CD4-positive, alpha-beta T cell (primary cell): ENCODE data around the gene TBC1D22A. TPM values are rescaled to one million over a fixed set of nuclear protein-coding genes. Genes with fewer than 3 reads are reported as not detected.

Experiments used
- ATAC-seq: fragments of 200-7000 bp; cut with Tn5 transposase; one replicate; pipeline ENCODE4 v1.10.0; 2022; ENCODE audit warnings: mild to moderate bottlenecking; ENCODE audit not compliant: poor library complexity
- CTCF ChIA-PET: fragments of 350-600 bp; sonication (Branson Sonifier 250); formaldehyde crosslinking; loops from one replicate; lab custom pipeline; 2021; ENCODE audit warnings: antibody characterized with exemption, inconsistent platforms; lab: Charles Lee
- POLR2A ChIA-PET: fragments of 350-600 bp; sonication (Branson Sonifier 250); formaldehyde crosslinking; loops from one replicate; lab custom pipeline; 2021; ENCODE audit warnings: antibody characterized with exemption, inconsistent platforms; lab: Charles Lee
- DNase-seq, 14 experiments: peaks; one replicate each; pipeline ENCODE4 v3.0.0-alpha.2; 2013 to 2020; ENCODE audit warnings: mixed read lengths in 2 of 14
- H3K27ac ChIP-seq, 2 donors: one replicate each; pipeline versions ENCODE4 v1.5.1 to v1.7.0; 2013; ENCODE audit warnings: low read length in 2 of 2, low read depth in 1 of 2, mild to moderate bottlenecking in 1 of 2
- H3K27me3 ChIP-seq, 2 experiments: 1 replicate in 1 of 2; 2 replicates in 1 of 2; pipeline versions ENCODE4 v1.6.1 to v1.7.0; 2013; ENCODE audit warnings: low read length in 2 of 2, control low read depth in 1 of 2, mild to moderate bottlenecking in 1 of 2, moderate library complexity in 1 of 2; ENCODE audit not compliant: insufficient read depth in 2 of 2, control insufficient read depth in 1 of 2
- H3K36me3 ChIP-seq: one replicate; pipeline ENCODE4 v1.6.1; 2013; ENCODE audit warnings: low read length, control low read depth; ENCODE audit not compliant: insufficient read depth
- H3K4me1 ChIP-seq: one replicate; pipeline ENCODE4 v1.6.1; 2013; ENCODE audit warnings: low read length, control low read depth; ENCODE audit not compliant: insufficient read depth
- H3K4me3 ChIP-seq: one replicate; pipeline ENCODE4 v1.5.1; 2013; ENCODE audit warnings: mild to moderate bottlenecking, low read length, moderate library complexity
- H3K9me3 ChIP-seq, 2 experiments: 1 replicate in 1 of 2; 2 replicates in 1 of 2; pipeline versions ENCODE4 v1.6.1 to v1.7.0; 2013; ENCODE audit warnings: low read length in 2 of 2, mild to moderate bottlenecking in 2 of 2, control low read depth in 1 of 2, moderate library complexity in 1 of 2; ENCODE audit not compliant: control insufficient read depth in 1 of 2, insufficient read depth in 1 of 2
- H3K27ac Mint-ChIP-seq: one replicate; pipeline ENCODE4 v1.8.0; 2020; ENCODE audit warnings: mixed read lengths
- H3K27me3 Mint-ChIP-seq: one replicate; pipeline ENCODE4 v1.8.0; 2021; ENCODE audit warnings: mixed read lengths
- H3K36me3 Mint-ChIP-seq: one replicate; pipeline ENCODE4 v1.8.0; 2021; ENCODE audit warnings: low read depth, mixed read lengths
- H3K4me1 Mint-ChIP-seq: one replicate; pipeline ENCODE4 v1.8.0; 2021; ENCODE audit warnings: low read depth, mixed read lengths
- H3K4me3 Mint-ChIP-seq: one replicate; pipeline ENCODE4 v1.8.0; 2020; ENCODE audit warnings: mild to moderate bottlenecking, mixed read lengths
- H3K9me3 Mint-ChIP-seq: one replicate; pipeline ENCODE4 v1.8.0; 2020; ENCODE audit warnings: mixed read lengths
- intact Hi-C, 2 experiments: fragments of 100-400 bp; cut with DNase I in 1 of 2; cut with micrococcal nuclease in 1 of 2; formaldehyde crosslinking; loops; one replicate each; pipeline versions ENCODE4 v1.15.1 to v1.9.0; 2023 to 2025; cut with DNase I, micrococcal nuclease
- total RNA-seq, 174 experiments: library from RNA in 2 of 174; stranded (reverse) in 2 of 174; gene quantifications; one replicate each; pipeline ENCODE4 v1.2.3 and lab custom pipeline; 2021 to 2026
- TF ChIP-seq, protein P1 (sequence below): fragments of 200-600 bp; IDR thresholded peaks from one replicate; pipeline ENCODE4 v1.8.0; 2022; ENCODE audit warnings: antibody characterized with exemption, mild to moderate bottlenecking

TBC1D22A gene
- total RNA-seq, 2 experiments from 2014 or later = 27.1 to 31.7 TPM

DNA sequence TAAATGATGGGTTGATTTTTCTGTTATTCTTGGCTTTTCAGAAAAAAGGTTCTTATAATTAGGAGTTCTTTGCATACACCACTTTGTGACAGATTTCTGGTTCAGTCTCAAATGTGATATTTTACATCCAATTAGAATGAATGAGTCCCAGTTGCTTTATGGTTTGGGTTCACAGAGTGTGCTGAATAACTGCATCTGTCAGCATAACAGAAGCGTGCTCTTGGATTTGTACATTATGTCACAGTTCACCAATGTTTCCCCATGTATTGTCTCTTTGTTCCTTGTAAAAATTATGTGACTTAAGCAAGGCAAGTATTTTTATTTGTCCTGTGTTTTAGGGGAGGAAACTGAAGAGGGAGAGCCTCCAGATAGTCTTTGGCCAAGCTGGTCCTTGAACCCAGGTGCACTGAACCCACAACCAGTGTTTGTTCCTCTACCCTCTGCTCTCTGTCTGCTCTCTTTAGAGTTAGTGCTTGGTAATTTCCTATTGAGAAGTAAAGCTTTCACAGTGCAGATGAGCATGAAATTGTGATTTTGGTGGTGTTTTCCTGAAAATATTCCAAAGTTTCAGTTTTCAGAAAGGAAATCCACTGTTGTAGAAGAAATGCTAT lies 107.5 kb downstream of the TBC1D22A start:
- Histone ChIP-seq H3K27ac (no peak overlapping the region), H3K4me3 (no peak overlapping the region), H3K9me3 (peaks cover 15 to 29% of the 10 kb centered on the region in 2 experiments), H3K4me1 (no peaks in the 10 kb centered on the region), H3K36me3 (peaks cover 17% of the 10 kb centered on the region), H3K27me3 (no peaks in the 10 kb centered on the region)
- H3K27ac Mint-ChIP-seq = no peak overlapping the region
- H3K27me3 Mint-ChIP-seq = no peaks in the 10 kb centered on the region
- CTCF ChIA-PET = no interaction called here
- no peak for DNase-seq
- no peak overlapping the region for H3K4me3 Mint-ChIP-seq
- H3K36me3 Mint-ChIP-seq = peaks cover 89% of the 10 kb centered on the region
- H3K9me3 Mint-ChIP-seq = peaks cover 16% of the 10 kb centered on the region
- TF ChIP-seq, protein P1, sequence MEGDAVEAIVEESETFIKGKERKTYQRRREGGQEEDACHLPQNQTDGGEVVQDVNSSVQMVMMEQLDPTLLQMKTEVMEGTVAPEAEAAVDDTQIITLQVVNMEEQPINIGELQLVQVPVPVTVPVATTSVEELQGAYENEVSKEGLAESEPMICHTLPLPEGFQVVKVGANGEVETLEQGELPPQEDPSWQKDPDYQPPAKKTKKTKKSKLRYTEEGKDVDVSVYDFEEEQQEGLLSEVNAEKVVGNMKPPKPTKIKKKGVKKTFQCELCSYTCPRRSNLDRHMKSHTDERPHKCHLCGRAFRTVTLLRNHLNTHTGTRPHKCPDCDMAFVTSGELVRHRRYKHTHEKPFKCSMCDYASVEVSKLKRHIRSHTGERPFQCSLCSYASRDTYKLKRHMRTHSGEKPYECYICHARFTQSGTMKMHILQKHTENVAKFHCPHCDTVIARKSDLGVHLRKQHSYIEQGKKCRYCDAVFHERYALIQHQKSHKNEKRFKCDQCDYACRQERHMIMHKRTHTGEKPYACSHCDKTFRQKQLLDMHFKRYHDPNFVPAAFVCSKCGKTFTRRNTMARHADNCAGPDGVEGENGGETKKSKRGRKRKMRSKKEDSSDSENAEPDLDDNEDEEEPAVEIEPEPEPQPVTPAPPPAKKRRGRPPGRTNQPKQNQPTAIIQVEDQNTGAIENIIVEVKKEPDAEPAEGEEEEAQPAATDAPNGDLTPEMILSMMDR = no peak
- intact Hi-C loops = no loop called here
- H3K4me1 Mint-ChIP-seq = peaks cover 22% of the 10 kb centered on the region
- POLR2A ChIA-PET = no interaction called here
- no peak for ATAC-seq

DNA sequence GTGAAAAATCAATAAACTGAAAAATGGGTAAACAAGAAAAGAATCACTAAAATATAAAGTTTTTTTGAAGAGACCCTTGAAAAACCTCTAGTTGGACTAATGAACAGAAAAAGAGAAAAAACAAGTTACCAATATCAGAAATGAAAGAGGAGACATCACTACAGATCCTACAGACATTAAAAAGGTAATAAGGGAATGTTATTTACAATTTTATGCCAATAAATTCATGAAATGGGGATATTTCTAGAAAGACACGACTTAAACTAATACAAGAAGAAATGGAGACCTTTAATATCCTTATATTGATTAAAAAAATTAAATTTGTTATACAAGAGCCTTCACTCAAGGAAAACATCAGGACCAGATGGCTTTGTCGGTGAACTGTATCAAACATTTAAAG lies 109.4 kb downstream of the TBC1D22A start:
- DNase-seq (no peak), ATAC-seq (no peak)
- Histone ChIP-seq H3K4me3 (no peak overlapping the region), H3K27ac (no peak overlapping the region), H3K27me3 (no peaks in the 10 kb centered on the region), H3K4me1 (no peaks in the 10 kb centered on the region), H3K9me3 (peaks cover 15 to 29% of the 10 kb centered on the region in 2 experiments), H3K36me3 (peaks cover 16% of the 10 kb centered on the region)
- TF ChIP-seq, protein P1 = no peak
- intact Hi-C loops = no loop called here
- no peaks in the 10 kb centered on the region for H3K27me3 Mint-ChIP-seq
- peaks cover 81% of the 10 kb centered on the region for H3K36me3 Mint-ChIP-seq
- H3K9me3 Mint-ChIP-seq = peaks cover 16% of the 10 kb centered on the region
- H3K4me1 Mint-ChIP-seq = peaks cover 29% of the 10 kb centered on the region
- POLR2A ChIA-PET = no interaction called here
- no peak overlapping the region for H3K4me3 Mint-ChIP-seq
- H3K27ac Mint-ChIP-seq = no peak overlapping the region
- CTCF ChIA-PET = no interaction called here

DNA sequence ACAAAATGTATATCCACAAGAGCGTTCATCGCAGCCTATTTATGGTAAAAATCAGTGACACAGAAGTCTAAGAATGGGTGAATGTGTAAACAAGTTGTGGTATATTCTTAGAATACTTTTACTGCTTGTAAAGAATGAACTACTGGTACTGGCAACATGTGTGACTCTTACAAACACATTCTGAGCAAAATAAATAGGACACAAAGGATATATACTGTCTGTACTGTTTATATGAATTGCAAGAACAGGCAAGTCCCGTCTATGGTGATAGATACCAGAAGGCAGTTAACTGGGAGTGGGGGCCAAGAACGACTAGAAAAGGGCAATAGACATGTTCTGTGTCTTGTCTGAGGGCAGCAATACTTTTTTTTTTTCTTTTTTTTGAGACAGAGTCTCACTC lies 112.6 kb downstream of the TBC1D22A start:
- H3K9me3 ChIP-seq = peaks cover 4 to 26% of the 10 kb centered on the region in 2 experiments
- Mint-ChIP-seq H3K36me3 (peaks cover 64% of the 10 kb centered on the region), H3K27me3 (no peaks in the 10 kb centered on the region), H3K27ac (no peak overlapping the region), H3K4me1 (peaks cover 36% of the 10 kb centered on the region), H3K4me3 (no peak overlapping the region), H3K9me3 (peaks cover 8% of the 10 kb centered on the region)
- CTCF ChIA-PET = no interaction called here
- no peak overlapping the region for H3K4me3 ChIP-seq
- ATAC-seq = no peak
- no peaks in the 10 kb centered on the region for H3K4me1 ChIP-seq
- DNase-seq = no peak
- peaks cover 14% of the 10 kb centered on the region for H3K36me3 ChIP-seq
- TF ChIP-seq, protein P1 = no peak
- no peak overlapping the region for H3K27ac ChIP-seq
- intact Hi-C loops = no loop called here
- H3K27me3 ChIP-seq = no peaks in the 10 kb centered on the region
- POLR2A ChIA-PET = no interaction called here
